Measurements from ENCODE around the gene NUDT5. TPM values are rescaled to one million over a fixed set of nuclear protein-coding genes. Genes with fewer than 3 reads are reported as not detected.

The NUDT5 gene
- total and polyA plus RNA-seq, 2 of the 8 experiments (the other 6 are each of a cell fraction or from before 2014, with no cell fraction given): 130 to 134 TPM

- Histone ChIP-seq H2BK20ac (ENCODE audit: low read length) (no peak overlapping the region), H3K27me3 (replicated peaks in 1 of 4; ENCODE audit: control insufficient read depth in 3 of 4, extremely low read depth in 1 of 4, insufficient read depth in 3 of 4, low read length in 3 of 4) (no peaks in the 10 kb centered on the region), H3K14ac (ENCODE audit: insufficient read length) (no peak overlapping the region), H3K4me2 (ENCODE audit: insufficient read depth in 1 of 2, low read depth in 2 of 2, low read length in 2 of 2) (no peak overlapping the region), H3K36me3 (ENCODE audit: control insufficient read depth in 2 of 4, insufficient read depth in 4 of 4, low read length in 3 of 4) (peaks cover 6 to 49% (median 36%) of the 10 kb centered on the region in 4 experiments; a peak in 7 of 8 replicates), H3K27ac (ENCODE audit: low read depth, low read length) (no peak overlapping the region), H2BK5ac (ENCODE audit: low read depth, low read length) (no peak overlapping the region), H4K8ac (ENCODE audit: extremely low read depth, insufficient read depth, low read length) (no peak overlapping the region), H3K56ac (replicated peaks; ENCODE audit: insufficient read length, low read depth, low read length) (no peak overlapping the region), H4K20me1 (replicated peaks in 1 of 2; ENCODE audit: control insufficient read depth in 1 of 2, insufficient read depth in 2 of 2, low read length in 2 of 2) (peaks cover 8 to 9% of the 10 kb centered on the region in 2 experiments), H2BK12ac (ENCODE audit: low read depth, low read length) (no peak overlapping the region), H3K23me2 (ENCODE audit: low read depth, low read length) (no peaks in the 10 kb centered on the region), H2AK5ac (ENCODE audit: low read depth, low read length) (no peak overlapping the region), H3K9me3 (ENCODE audit: insufficient read depth in 2 of 2, low read depth in 1 of 2, low read length in 1 of 2) (0 out of 4 replicates have a peak, but pooled peaks cover 0 to 2% of the 10 kb centered on the region in 2 experiments), H3K23ac (ENCODE audit: insufficient read length) (no peak overlapping the region), H2BK120ac (replicated peaks; ENCODE audit: low read depth, low read length) (no peak overlapping the region), H2BK15ac (ENCODE audit: low read length) (no peak overlapping the region), H3K4ac (replicated peaks; ENCODE audit: insufficient read length, low read depth, low read length) (no peak overlapping the region), H3K4me3 (ENCODE audit: extremely low read depth in 1 of 4, insufficient read depth in 2 of 4, low read depth in 3 of 4, low read length in 4 of 4) (no peak overlapping the region), H3K4me1 (replicated peaks in 1 of 4; ENCODE audit: control insufficient read depth in 3 of 4, insufficient read depth in 4 of 4, low read length in 3 of 4) (no peaks in the 10 kb centered on the region), H4K91ac (replicated peaks; ENCODE audit: insufficient read length, low read length) (no peak overlapping the region), H3K79me1 (ENCODE audit: low read depth, low read length) (peaks cover 5% of the 10 kb centered on the region; the same call in 1 of the 2 replicates), H3K79me2 (ENCODE audit: control insufficient read depth in 1 of 2, insufficient read depth in 2 of 2, low read length in 2 of 2) (peaks cover 0 to 53% of the 10 kb centered on the region in 2 experiments; a peak in 3 of 4 replicates), H4K5ac (ENCODE audit: insufficient read length, low read depth, low read length) (no peak overlapping the region), H3K18ac (ENCODE audit: extremely low read depth, low read length) (no peak overlapping the region), H3K9ac (replicated peaks in 1 of 4; ENCODE audit: extremely low read depth in 1 of 4, low read depth in 3 of 4, low read length in 3 of 4) (no peak overlapping the region), H2AFZ (ENCODE audit: low read length) (no peak overlapping the region)
- POLR2A ChIA-PET (ENCODE audit: partially characterized antibody): interaction anchor here (0.9 to 1.0 kb wide), 2 partner anchors 11 to 13 kb away, joined by 3 to 4 read pairs; partner anchors contain the start of genes CDC123 and NUDT5
- no peak for FAIRE-seq
- no peak for DNase-seq (ENCODE audit: low read depth in 1 of 2, low spot score in 2 of 2)
- CTCF ChIA-PET (ENCODE audit: partially characterized antibody): interaction anchor here (1.3 kb wide), 1 partner anchor 9 kb away, joined by 3 read pairs; no protein-coding TSS in a partner anchor
- 91% methylated on average over 5 of the region's 5 CpGs; no CpG with 5 or more reads in 1 of the 2 experiments for WGBS, 2 experiments (ENCODE audit: extremely low coverage in 1 of 2, insufficient coverage in 1 of 2, insufficient read length in 1 of 2, insufficient replicate concordance in 2 of 2, low coverage in 1 of 2, low lambda C conversion rate in 2 of 2, missing lambda C conversion rate in 1 of 2)
- TF ChIP-seq HDAC6 (IDR thresholded peaks at IDR 0.05; ENCODE audit: low read depth, low read length): no peak
- TF ChIP-seq CREB1 (IDR thresholded peaks at IDR 0.05): no peak
- TF ChIP-seq CTBP2 (IDR thresholded peaks at IDR 0.05; ENCODE audit: borderline replicate concordance, insufficient read depth, insufficient read length, low read length): no peak
- TF ChIP-seq CHD1 (IDR thresholded peaks at IDR 0.05; ENCODE audit: low read depth, low read length): no peak
- TF ChIP-seq KDM5A (IDR thresholded peaks at IDR 0.05; ENCODE audit: low read length): no peak
- no peak for TF ChIP-seq TCF12 (IDR thresholded peaks at IDR 0.05; ENCODE audit: low read depth, low read length)
- TF ChIP-seq BACH1 (IDR thresholded peaks at IDR 0.05; ENCODE audit: low read length): no peak
- no peak for TF ChIP-seq NRF1 (IDR thresholded peaks at IDR 0.05; ENCODE audit: low read depth, low read length)
- TF ChIP-seq SP4 (IDR thresholded peaks at IDR 0.05; ENCODE audit: low read length): no peak
- no peak for TF ChIP-seq FOSL1 (IDR thresholded peaks at IDR 0.05; ENCODE audit: insufficient read depth, low read depth, low read length)
- TF ChIP-seq CTCF (IDR thresholded peaks at IDR 0.05; ENCODE audit: control extremely low read depth in 1 of 3, insufficient read depth in 1 of 3, low read depth in 1 of 3, low read length in 3 of 3): no peak
Observed at GRCh38 chr10:12208460-12208859, 12.8 kb upstream of the NUDT5 start.

All from H1 (cell line).